IMR-90 (cell line): ENCODE results near the gene ZNF836.

ENCODE experiments used
- RAD21 ChIP-seq: IDR thresholded peaks from 2 replicates; pipeline ENCODE4 v1.6.1; 2012; ENCODE audit warnings: low read length, improper control_type of control experiment
- TF ChIP-seq, protein P1 (sequence below): fragments of 150-350 bp; IDR thresholded peaks from 2 replicates; pipeline ENCODE4 v1.6.1; 2016; ENCODE audit warnings: low read depth, mild to moderate bottlenecking, low read length, moderate library complexity, borderline replicate concordance

DNA sequence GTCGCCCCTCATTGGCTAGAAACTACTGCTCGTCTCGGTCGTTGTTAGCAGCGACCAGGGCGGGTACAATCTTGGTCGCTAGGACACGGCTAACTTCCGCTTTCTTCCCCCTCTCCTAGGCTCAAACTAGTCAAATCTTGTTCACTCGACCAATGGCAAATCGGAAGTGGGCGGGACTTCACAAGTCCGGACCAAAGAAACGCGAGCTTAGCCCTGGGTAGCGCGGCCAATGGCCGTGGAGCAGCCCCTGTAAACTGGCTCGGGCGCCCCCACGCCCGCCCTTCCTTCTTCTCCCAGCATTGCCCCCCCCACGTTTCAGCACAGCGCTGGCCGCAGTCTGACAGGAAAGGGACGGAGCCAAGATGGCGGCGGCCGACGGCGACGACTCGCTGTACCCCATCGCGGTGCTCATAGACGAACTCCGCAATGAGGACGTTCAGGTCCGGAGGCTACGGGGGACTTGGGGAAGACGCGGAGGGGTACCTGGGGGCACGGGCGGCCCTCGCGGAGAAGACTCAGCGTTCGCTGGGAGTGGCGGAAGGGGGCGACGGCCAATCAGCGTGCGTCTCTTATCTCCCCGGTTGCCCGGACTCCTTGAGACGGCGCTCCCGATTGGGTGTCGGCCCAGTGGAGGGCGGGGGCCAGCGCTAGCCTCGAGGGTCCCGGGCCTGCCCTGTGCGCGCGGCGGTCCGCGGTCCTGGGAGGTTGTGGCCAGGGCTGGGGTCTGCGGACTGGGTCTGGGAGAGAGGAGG lies 18.5 kb upstream of the ZNF836 start, which contains the start of gene PPP2R1A:
- TF ChIP-seq RAD21, result no peak
- TF ChIP-seq, protein P1, sequence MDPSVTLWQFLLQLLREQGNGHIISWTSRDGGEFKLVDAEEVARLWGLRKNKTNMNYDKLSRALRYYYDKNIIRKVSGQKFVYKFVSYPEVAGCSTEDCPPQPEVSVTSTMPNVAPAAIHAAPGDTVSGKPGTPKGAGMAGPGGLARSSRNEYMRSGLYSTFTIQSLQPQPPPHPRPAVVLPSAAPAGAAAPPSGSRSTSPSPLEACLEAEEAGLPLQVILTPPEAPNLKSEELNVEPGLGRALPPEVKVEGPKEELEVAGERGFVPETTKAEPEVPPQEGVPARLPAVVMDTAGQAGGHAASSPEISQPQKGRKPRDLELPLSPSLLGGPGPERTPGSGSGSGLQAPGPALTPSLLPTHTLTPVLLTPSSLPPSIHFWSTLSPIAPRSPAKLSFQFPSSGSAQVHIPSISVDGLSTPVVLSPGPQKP, result no peak
